Endothelial cell of umbilical vein (primary cell): ENCODE data around the gene PHC2. TPM values are rescaled to one million over a fixed set of nuclear protein-coding genes. Genes with fewer than 3 reads are reported as not detected.

Source experiments
- BruUV-seq: library from RNA; stranded (reverse); fragments of 400-500 nt; replicated peaks from 2 replicates; lab custom pipeline; 2021; lab: Mats Ljungman, UMichigan
- CTCF ChIA-PET: fragments of 300-600, 350-600 bp; sonication (Branson Sonifier 250); formaldehyde crosslinking; loops from one replicate; lab custom pipeline; 2021; ENCODE audit warnings: antibody characterized with exemption, inconsistent platforms; lab: Charles Lee
- POLR2A ChIA-PET: fragments of 300-600, 350-600 bp; sonication (Branson Sonifier 250); formaldehyde crosslinking; loops from one replicate; lab custom pipeline; 2021; ENCODE audit warnings: antibody characterized with exemption, inconsistent platforms; lab: Charles Lee
- DNase-seq: peaks from one replicate; pipeline ENCODE4 v3.0.0-alpha.2; 2011; ENCODE audit warnings: low read depth, low spot score
- FAIRE-seq: peaks from 2 replicates; lab custom pipeline; 2011; peaks lifted over from hg19 to GRCh38; lab: Jason Lieb, UNC
- H2AFZ ChIP-seq: 2 replicates; pipeline ENCODE4 v1.6.0; 2012; ENCODE audit warnings: low read depth, low read length, control low read depth, inconsistent platforms
- H3K27ac ChIP-seq: 2 replicates; pipeline ENCODE4 v1.5.1; 2011; ENCODE audit warnings: low read depth, mild to moderate bottlenecking, control low read depth, low read length, moderate library complexity; ENCODE audit not compliant: insufficient read depth
- H3K27me3 ChIP-seq, 2 experiments: 2 replicates each; pipeline versions ENCODE4 v1.6.0 to v1.6.1; 2011; ENCODE audit warnings: low read length in 2 of 2, mixed read lengths in 1 of 2; ENCODE audit not compliant: control insufficient read depth in 2 of 2, insufficient read depth in 2 of 2
- H3K36me3 ChIP-seq, 2 experiments: 2 replicates in 1 of 2; 3 replicates in 1 of 2; pipeline ENCODE4 v1.5.1; 2011; ENCODE audit warnings: low read length in 2 of 2, mild to moderate bottlenecking in 1 of 2, moderate library complexity in 1 of 2; ENCODE audit not compliant: control insufficient read depth in 2 of 2, insufficient read depth in 2 of 2; ENCODE audit errors: extremely low read depth in 1 of 2
- H3K4me1 ChIP-seq: 3 replicates; pipeline ENCODE4 v1.5.1; 2011; ENCODE audit warnings: mild to moderate bottlenecking, low read length; ENCODE audit not compliant: control insufficient read depth, insufficient read depth; ENCODE audit errors: extremely low read depth
- H3K4me2 ChIP-seq: 2 replicates; pipeline ENCODE4 v1.6.1; 2011; ENCODE audit warnings: low read length, control low read depth, mixed read lengths; ENCODE audit not compliant: insufficient read depth
- H3K4me3 ChIP-seq, 3 experiments: fragments of 200-600 bp in 1 of 3; sonication (generic), shearing (Covaris generic) in 1 of 3; replicated peaks in 1 of 3; 2 replicates each; pipeline ENCODE4 v1.5.1; 2011 to 2016; ENCODE audit warnings: control low read depth in 3 of 3, low read length in 3 of 3, mild to moderate bottlenecking in 2 of 3, inconsistent platforms in 1 of 3, low read depth in 1 of 3, moderate library complexity in 1 of 3; ENCODE audit not compliant: insufficient read depth in 1 of 3
- H3K79me2 ChIP-seq: 2 replicates; pipeline ENCODE4 v1.6.0; 2012; ENCODE audit warnings: low read length, inconsistent platforms; ENCODE audit not compliant: control insufficient read depth, insufficient read depth
- H3K9ac ChIP-seq: replicated peaks from 2 replicates; pipeline ENCODE3; 2011; ENCODE audit warnings: low read length, control low read depth; ENCODE audit not compliant: insufficient read depth; ENCODE audit errors: extremely low read depth
- H3K9me1 ChIP-seq: replicated peaks from 3 replicates; pipeline ENCODE4 v1.6.0; 2011; ENCODE audit warnings: mild to moderate bottlenecking, low read length; ENCODE audit not compliant: control insufficient read depth, insufficient read depth; ENCODE audit errors: extremely low read depth
- H3K9me3 ChIP-seq: replicated peaks from 2 replicates; pipeline ENCODE4 v1.5.1; 2012; ENCODE audit warnings: low read length, inconsistent platforms; ENCODE audit not compliant: control insufficient read depth, insufficient read depth
- H4K20me1 ChIP-seq: replicated peaks from 2 replicates; pipeline ENCODE3; 2011; ENCODE audit warnings: mild to moderate bottlenecking, low read length; ENCODE audit not compliant: control insufficient read depth, insufficient read depth; ENCODE audit errors: extremely low read depth
- CTCF ChIP-seq, 2 donors: IDR thresholded peaks; 1 replicate in 1 of 2; 2 replicates in 1 of 2; pipeline ENCODE4 v1.5.1; 2011; ENCODE audit warnings: low read length in 2 of 2, mild to moderate bottlenecking in 2 of 2, moderate library complexity in 2 of 2, control low read depth in 1 of 2, inconsistent platforms in 1 of 2, low read depth in 1 of 2; ENCODE audit not compliant: insufficient read depth in 1 of 2; ENCODE audit errors: extremely low read depth in 1 of 2
- EZH2 ChIP-seq: IDR thresholded peaks from 2 replicates; pipeline ENCODE4 v1.6.1; 2012; ENCODE audit warnings: borderline replicate concordance, low read depth, mild to moderate bottlenecking, moderate library complexity, low read length, inconsistent platforms; ENCODE audit not compliant: severe bottlenecking
- FOS ChIP-seq: IDR thresholded peaks from 2 replicates; pipeline ENCODE4 v1.6.1; 2011; ENCODE audit warnings: mild to moderate bottlenecking, low read length, moderate library complexity, borderline replicate concordance; ENCODE audit not compliant: insufficient read depth
- GATA2 ChIP-seq: IDR thresholded peaks from 2 replicates; pipeline ENCODE4 v1.7.0; 2011; ENCODE audit warnings: low read depth, mild to moderate bottlenecking, moderate library complexity, mixed read lengths, low read length; ENCODE audit not compliant: insufficient read length, insufficient read depth
- JUN ChIP-seq: IDR thresholded peaks from 2 replicates; pipeline ENCODE4 v1.6.1; 2011; ENCODE audit warnings: borderline replicate concordance, low read depth; ENCODE audit not compliant: insufficient read length, insufficient read depth
- MAX ChIP-seq: IDR thresholded peaks from 2 replicates; pipeline ENCODE4 v1.6.1; 2011; ENCODE audit not compliant: insufficient read depth, insufficient read length
- MYC ChIP-seq: IDR thresholded peaks from one replicate; pipeline ENCODE4 v1.6.1; 2011; ENCODE audit warnings: mild to moderate bottlenecking, low read depth, low read length
- POLR2A ChIP-seq: IDR thresholded peaks from 2 replicates; pipeline ENCODE4 v1.6.1; 2012; ENCODE audit warnings: low read depth, mild to moderate bottlenecking, control low read depth, low read length
- POLR2AphosphoS5 ChIP-seq: IDR thresholded peaks from 2 replicates; pipeline ENCODE4 v1.6.1; 2012; ENCODE audit warnings: low read depth, mild to moderate bottlenecking, control low read depth, low read length, moderate library complexity; ENCODE audit not compliant: insufficient read depth
- dilution Hi-C: fragments of 300-500 bp; cut with MboI; formaldehyde crosslinking; loops from one replicate; pipeline ENCODE4 v1.15.0; 2019; ENCODE audit warnings: low sequenced_read_pairs; ENCODE audit not compliant: extremely low pct_ligation_motif_present
- intact Hi-C: fragments of 100-400 bp; cut with micrococcal nuclease; formaldehyde crosslinking; loops from one replicate; pipeline ENCODE4 v1.10.0; 2022
- polyA plus RNA-seq, 4 experiments: library from polyadenylated mRNA; depleted of rRNA in 3 of 4; stranded (reverse) in 3 of 4; unstranded in 1 of 4; fragments of >200 nt; gene quantifications; 2 replicates each; pipeline versions ENCODE4 v1.2.1 to v1.2.3, GENCODE V29; 2011 to 2012; ENCODE audit warnings: missing spikeins in 1 of 4
- total RNA-seq: library from RNA; stranded (reverse); gene quantifications from 2 replicates; pipeline ENCODE4 v1.2.3, GENCODE V29; 2021

The PHC2 gene
- total and polyA plus RNA-seq, 2 donors (not counting 3 experiments of a cell fraction or from before 2014, with no cell fraction given) = 65.6 to 79.0 TPM

GRCh38 chr1:33320619-33321165 is 110.2 kb downstream of the PHC2 start, which contains the start of gene A3GALT2:
Gene A3GALT2 (minus strand): TSS chr1:33321098. CDS start chr1:33321098, 0 bp downstream.
- FAIRE-seq (no peak), DNase-seq (no peak)
- no peaks in the 10 kb centered on the region for H3K9me3 ChIP-seq
- POLR2A ChIA-PET = interaction anchor here (1.6 kb wide), 1 partner anchor 8 kb away, joined by 4 read pairs; no protein-coding TSS in a partner anchor
- intact Hi-C loops (no loop called here), dilution Hi-C loops (no loop called here)
- BruUV-seq = no TSS peak
- H2AFZ ChIP-seq = no peak within 1 kb of the TSS
- no peaks in the 10 kb centered on the region for H3K4me1 ChIP-seq
- H3K36me3 ChIP-seq = peaks cover 16 to 31% of the 10 kb centered on the region in 2 experiments
- H3K9ac ChIP-seq = no peak within 1 kb of the TSS
- no peaks in the 10 kb centered on the region for H3K27me3 ChIP-seq
- no peaks in the 10 kb centered on the region for H3K9me1 ChIP-seq
- H3K4me3 ChIP-seq = no peak within 1 kb of the TSS
- TF ChIP-seq MAX (no peak), POLR2AphosphoS5 (no peak), POLR2A (no peak), CTCF (IDR thresholded peaks at IDR 0.05; ENCODE audit: extremely low read depth in 1 of 2, insufficient read depth in 1 of 2, low read depth in 1 of 2, low read length in 2 of 2) (no peak), MYC (no peak), EZH2 (no peak), FOS (no peak), JUN (no peak), GATA2 (no peak)
- no peaks in the 10 kb centered on the region for H3K79me2 ChIP-seq
- no peaks in the 10 kb centered on the region for H4K20me1 ChIP-seq
- no peak within 1 kb of the TSS for H3K4me2 ChIP-seq
- H3K27ac ChIP-seq = no peak within 1 kb of the TSS
- CTCF ChIA-PET = interaction anchor here (1.0 to 2.1 kb wide), 8 partner anchors 15 to 183 kb away, joined by 3 to 10 read pairs (median 4); no protein-coding TSS in a partner anchor
